ENCODE results near the gene TRIM66. TPM values are rescaled to one million over a fixed set of nuclear protein-coding genes. Genes with fewer than 3 reads are reported as not detected.

Gene TRIM66
- total and polyA plus RNA-seq, 2 of the 8 experiments (the other 6 are each of a cell fraction or from before 2014, with no cell fraction given), result 3.1 to 3.5 TPM

GRCh38 chr11:8726395-8726794 is 43.9 kb upstream of the TRIM66 start (continued):
- TF ChIP-seq ZNF274 (IDR thresholded peaks at IDR 0.05; ENCODE audit: borderline replicate concordance, extremely low read depth, low read length) (no peak), TBP (IDR thresholded peaks at IDR 0.05; ENCODE audit: low read depth, low read length) (no peak), RXRA (IDR thresholded peaks at IDR 0.05; ENCODE audit: insufficient read depth, low read depth, low read length) (no peak), SP4 (IDR thresholded peaks at IDR 0.05; ENCODE audit: low read length) (no peak), TEAD4 (IDR thresholded peaks at IDR 0.05; ENCODE audit: low read depth, low read length) (no peak), TCF12 (IDR thresholded peaks at IDR 0.05; ENCODE audit: low read depth, low read length) (no peak), RFX5 (IDR thresholded peaks at IDR 0.05; ENCODE audit: borderline replicate concordance, low read depth, low read length) (no peak)
